Measurements from ENCODE around the gene GNA12.

DNA sequence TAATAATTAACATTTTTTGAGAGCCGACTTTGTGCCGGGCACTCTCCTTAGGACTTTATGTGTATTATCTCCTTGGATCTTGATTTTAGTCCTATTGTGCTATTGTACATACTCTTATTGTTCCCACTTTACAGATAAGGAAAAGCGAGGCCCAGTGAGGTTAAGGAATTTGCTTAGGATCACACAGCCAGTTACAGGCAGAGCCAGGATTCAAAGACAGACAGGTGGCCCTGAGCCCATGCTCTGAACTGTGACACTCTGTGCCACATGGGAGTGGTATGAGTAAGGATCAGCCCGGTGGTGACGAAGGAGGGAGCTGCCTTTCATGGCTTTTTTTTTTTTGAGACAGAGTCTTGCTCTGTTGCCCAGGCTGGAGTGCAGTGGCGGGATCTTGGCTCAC lies 15.8 kb upstream of the GNA12 start:
- TF ChIP-seq, protein P1, sequence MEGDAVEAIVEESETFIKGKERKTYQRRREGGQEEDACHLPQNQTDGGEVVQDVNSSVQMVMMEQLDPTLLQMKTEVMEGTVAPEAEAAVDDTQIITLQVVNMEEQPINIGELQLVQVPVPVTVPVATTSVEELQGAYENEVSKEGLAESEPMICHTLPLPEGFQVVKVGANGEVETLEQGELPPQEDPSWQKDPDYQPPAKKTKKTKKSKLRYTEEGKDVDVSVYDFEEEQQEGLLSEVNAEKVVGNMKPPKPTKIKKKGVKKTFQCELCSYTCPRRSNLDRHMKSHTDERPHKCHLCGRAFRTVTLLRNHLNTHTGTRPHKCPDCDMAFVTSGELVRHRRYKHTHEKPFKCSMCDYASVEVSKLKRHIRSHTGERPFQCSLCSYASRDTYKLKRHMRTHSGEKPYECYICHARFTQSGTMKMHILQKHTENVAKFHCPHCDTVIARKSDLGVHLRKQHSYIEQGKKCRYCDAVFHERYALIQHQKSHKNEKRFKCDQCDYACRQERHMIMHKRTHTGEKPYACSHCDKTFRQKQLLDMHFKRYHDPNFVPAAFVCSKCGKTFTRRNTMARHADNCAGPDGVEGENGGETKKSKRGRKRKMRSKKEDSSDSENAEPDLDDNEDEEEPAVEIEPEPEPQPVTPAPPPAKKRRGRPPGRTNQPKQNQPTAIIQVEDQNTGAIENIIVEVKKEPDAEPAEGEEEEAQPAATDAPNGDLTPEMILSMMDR (IDR thresholded peaks at IDR 0.05), result no peak
- no peak for TF ChIP-seq ZFX (IDR thresholded peaks at IDR 0.05; ENCODE audit: borderline replicate concordance)

Data from 22Rv1 (cell line).